ENCODE measurements around the gene GRAMD1B.

DNA sequence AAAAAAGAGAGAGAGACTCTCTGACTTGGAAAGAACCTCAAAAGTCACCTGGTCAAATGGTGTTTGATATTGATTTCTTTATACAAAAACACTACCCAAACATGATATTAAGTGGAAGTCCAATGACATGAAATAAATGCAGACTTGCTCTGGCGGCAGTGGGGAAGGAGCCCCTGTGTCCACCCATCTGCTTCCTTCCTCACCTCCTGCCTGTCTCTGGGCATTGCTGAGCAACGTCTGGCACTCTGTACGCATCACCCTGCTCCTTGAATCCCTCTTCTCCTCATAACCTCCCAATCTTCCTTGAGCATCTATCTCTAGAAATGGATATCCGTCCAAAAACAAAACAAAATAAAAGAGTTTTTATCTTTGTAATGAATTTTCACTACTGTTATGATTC is 39.9 kb upstream of the GRAMD1B start:
- no peak for TF ChIP-seq EP300 (IDR thresholded peaks at IDR 0.05)
- TF ChIP-seq CTCF (IDR thresholded peaks at IDR 0.05), result no peak

Data from tibial nerve (tissue), 4 donors.